IPS-15b (cell line): ENCODE data around the gene MVB12B.

Source experiments
- H3K27me3 ChIP-seq: one replicate; pipeline ENCODE4 v1.6.1; 2013; ENCODE audit warnings: low read length; ENCODE audit not compliant: control insufficient read depth, insufficient read depth
- H3K36me3 ChIP-seq: one replicate; pipeline ENCODE4 v1.6.1; 2013; ENCODE audit warnings: low read length; ENCODE audit not compliant: control insufficient read depth, insufficient read depth
- H3K4me1 ChIP-seq: one replicate; pipeline ENCODE4 v1.6.1; 2013; ENCODE audit warnings: mild to moderate bottlenecking, low read length; ENCODE audit not compliant: control insufficient read depth, insufficient read depth
- H3K4me3 ChIP-seq: one replicate; pipeline ENCODE4 v1.5.1; 2013; ENCODE audit warnings: low read depth, low read length
- H3K9ac ChIP-seq: one replicate; pipeline ENCODE4 v1.6.1; 2013; ENCODE audit warnings: low read depth, mild to moderate bottlenecking, low read length
- H3K9me3 ChIP-seq: one replicate; pipeline ENCODE4 v1.6.1; 2013; ENCODE audit warnings: mild to moderate bottlenecking, low read length; ENCODE audit not compliant: control insufficient read depth, insufficient read depth

Gene MVB12B

GRCh38 chr9:126420643-126421564 is 94.3 kb downstream of the MVB12B start:
- Histone ChIP-seq H3K9me3 (no peaks in the 10 kb centered on the region), H3K27me3 (no peaks in the 10 kb centered on the region), H3K4me3 (no peak overlapping the region), H3K9ac (no peak overlapping the region), H3K4me1 (peaks cover 25% of the 10 kb centered on the region), H3K36me3 (no peaks in the 10 kb centered on the region)

GRCh38 chr9:126421567-126422428 is 95.2 kb downstream of the MVB12B start:
- no peaks in the 10 kb centered on the region for H3K27me3 ChIP-seq
- H3K4me3 ChIP-seq: no peak overlapping the region
- no peaks in the 10 kb centered on the region for H3K9me3 ChIP-seq
- no peak overlapping the region for H3K9ac ChIP-seq
- H3K4me1 ChIP-seq: peaks cover 23% of the 10 kb centered on the region
- H3K36me3 ChIP-seq: no peaks in the 10 kb centered on the region

GRCh38 chr9:126423142-126423915 is 96.7 kb downstream of the MVB12B start:
- Histone ChIP-seq H3K9ac (no peak overlapping the region), H3K27me3 (no peaks in the 10 kb centered on the region), H3K36me3 (no peaks in the 10 kb centered on the region), H3K9me3 (no peaks in the 10 kb centered on the region), H3K4me1 (peaks cover 14% of the 10 kb centered on the region), H3K4me3 (no peak overlapping the region)

- no peaks in the 10 kb centered on the region for H3K36me3 ChIP-seq
These were observed 97.2 kb downstream of the MVB12B start for GRCh38 chr9:126423916-126424185.

GRCh38 chr9:126424511-126424910 is 97.9 kb downstream of the MVB12B start:
- no peak overlapping the region for H3K9ac ChIP-seq
- H3K4me1 ChIP-seq: peaks cover 14% of the 10 kb centered on the region
- no peak overlapping the region for H3K4me3 ChIP-seq
- no peaks in the 10 kb centered on the region for H3K27me3 ChIP-seq
- no peaks in the 10 kb centered on the region for H3K36me3 ChIP-seq
- no peaks in the 10 kb centered on the region for H3K9me3 ChIP-seq

More at GRCh38 chr9:126423916-126424185, 97.2 kb downstream of the MVB12B start:
- no peak overlapping the region for H3K4me3 ChIP-seq
- no peak overlapping the region for H3K9ac ChIP-seq
- H3K4me1 ChIP-seq: peaks cover 14% of the 10 kb centered on the region
- H3K27me3 ChIP-seq: no peaks in the 10 kb centered on the region
- H3K9me3 ChIP-seq: no peaks in the 10 kb centered on the region

GRCh38 chr9:126428534-126429175 is 102.0 kb downstream of the MVB12B start:
- Histone ChIP-seq H3K4me3 (no peak overlapping the region), H3K36me3 (no peaks in the 10 kb centered on the region), H3K9ac (no peak overlapping the region), H3K4me1 (no peaks in the 10 kb centered on the region), H3K9me3 (no peaks in the 10 kb centered on the region), H3K27me3 (no peaks in the 10 kb centered on the region)

- H3K27me3 ChIP-seq: no peaks in the 10 kb centered on the region
- H3K4me1 ChIP-seq: no peaks in the 10 kb centered on the region
- H3K4me3 ChIP-seq: no peak overlapping the region
- no peaks in the 10 kb centered on the region for H3K9me3 ChIP-seq
- H3K36me3 ChIP-seq: no peaks in the 10 kb centered on the region
- H3K9ac ChIP-seq: no peak overlapping the region
These were observed 102.6 kb downstream of the MVB12B start for GRCh38 chr9:126429190-126429589.

- H3K4me3 ChIP-seq: no peak overlapping the region
- H3K36me3 ChIP-seq: no peaks in the 10 kb centered on the region
- no peaks in the 10 kb centered on the region for H3K27me3 ChIP-seq
- H3K9ac ChIP-seq: no peak overlapping the region
- no peaks in the 10 kb centered on the region for H3K9me3 ChIP-seq
- H3K4me1 ChIP-seq: no peaks in the 10 kb centered on the region
These were observed 103.5 kb downstream of the MVB12B start for GRCh38 chr9:126430124-126430523.

GRCh38 chr9:126431077-126431742 is 104.6 kb downstream of the MVB12B start:
- Histone ChIP-seq H3K9ac (no peak overlapping the region), H3K4me3 (no peak overlapping the region), H3K36me3 (no peaks in the 10 kb centered on the region), H3K27me3 (no peaks in the 10 kb centered on the region), H3K4me1 (no peaks in the 10 kb centered on the region), H3K9me3 (no peaks in the 10 kb centered on the region)

GRCh38 chr9:126432659-126433058 is 106.0 kb downstream of the MVB12B start:
- no peaks in the 10 kb centered on the region for H3K4me1 ChIP-seq
- H3K27me3 ChIP-seq: no peaks in the 10 kb centered on the region
- H3K36me3 ChIP-seq: no peaks in the 10 kb centered on the region
- no peak overlapping the region for H3K9ac ChIP-seq
- no peaks in the 10 kb centered on the region for H3K9me3 ChIP-seq
- H3K4me3 ChIP-seq: no peak overlapping the region

- no peaks in the 10 kb centered on the region for H3K27me3 ChIP-seq
- H3K9me3 ChIP-seq: no peaks in the 10 kb centered on the region
- H3K36me3 ChIP-seq: no peaks in the 10 kb centered on the region
- H3K4me1 ChIP-seq: no peaks in the 10 kb centered on the region
- H3K4me3 ChIP-seq: no peak overlapping the region
- no peak overlapping the region for H3K9ac ChIP-seq
These were observed 108.5 kb downstream of the MVB12B start for GRCh38 chr9:126435105-126435504.
